Smooth muscle cell (in vitro differentiated cells): ENCODE data around the gene PSMG3. TPM values are rescaled to one million over a fixed set of nuclear protein-coding genes. Genes with fewer than 3 reads are reported as not detected.

Source experiments
- DNase-seq: peaks from one replicate; lab custom pipeline; 2025; ENCODE audit not compliant: unreplicated experiment; lab: John Stamatoyannopoulos, UW
- H2AFZ ChIP-seq: fragments of 200-600 bp; sonication (generic); 2 replicates; pipeline ENCODE4 v1.6.0; 2016; ENCODE audit warnings: antibody characterized with exemption, low read depth, mild to moderate bottlenecking
- H3F3A ChIP-seq: fragments of 200-600 bp; sonication (generic); 2 replicates; pipeline ENCODE4 v1.6.0; 2017; ENCODE audit warnings: antibody characterized with exemption, low read depth
- H3K27ac ChIP-seq: fragments of 200-600 bp; sonication (generic); 2 replicates; pipeline ENCODE4 v1.5.1; 2016; ENCODE audit warnings: low read depth, mild to moderate bottlenecking
- H3K27me3 ChIP-seq: fragments of 200-600 bp; sonication (generic); 2 replicates; pipeline ENCODE4 v1.6.1; 2016; ENCODE audit warnings: low read depth, mild to moderate bottlenecking
- H3K36me3 ChIP-seq: fragments of 200-600 bp; sonication (generic); 2 replicates; pipeline ENCODE4 v1.5.1; 2016; ENCODE audit warnings: low read depth
- H3K4me1 ChIP-seq: fragments of 200-600 bp; sonication (generic); 2 replicates; pipeline ENCODE4 v1.5.1; 2016; ENCODE audit warnings: low read depth
- H3K4me2 ChIP-seq: fragments of 200-600 bp; sonication (generic); 2 replicates; pipeline ENCODE4 v1.6.0; 2016; ENCODE audit warnings: mild to moderate bottlenecking
- H3K4me3 ChIP-seq: fragments of 200-600 bp; sonication (generic); 2 replicates; pipeline ENCODE4 v1.5.1; 2016; ENCODE audit warnings: mild to moderate bottlenecking
- H3K79me2 ChIP-seq: fragments of 200-600 bp; sonication (generic); 2 replicates; pipeline ENCODE4 v1.6.0; 2016; ENCODE audit warnings: low read depth, mild to moderate bottlenecking
- H3K9ac ChIP-seq: fragments of 200-600 bp; sonication (generic); 2 replicates; pipeline ENCODE4 v1.6.0; 2016; ENCODE audit warnings: low read depth
- H3K9me3 ChIP-seq: fragments of 200-600 bp; sonication (generic); replicated peaks from 2 replicates; pipeline ENCODE4 v1.5.1; 2016; ENCODE audit warnings: low read depth
- H4K20me1 ChIP-seq: fragments of 200-600 bp; sonication (generic); 2 replicates; pipeline ENCODE4 v1.6.0; 2016; ENCODE audit warnings: low read depth
- WGBS: methylation state at CpG from one replicate; pipeline ENCODE4 v1.1.7; 2016; ENCODE audit warnings: low lambda C conversion rate; 5-methylcytosine and 5-hydroxymethylcytosine counted together
- polyA plus RNA-seq: library from polyadenylated mRNA; unstranded; fragments of >200 nt; fragmentation: Nextera tagmentation; extraction: Ambion mirVana; gene quantifications from 2 replicates; pipeline ENCODE4 v1.2.1, GENCODE V29; 2016
- total RNA-seq: library from RNA; depleted of rRNA; stranded (reverse); fragments of >200 nt; gene quantifications from 2 replicates; pipeline ENCODE4 v1.2.3, GENCODE V29; 2014
- TF ChIP-seq, protein P1 (sequence below): fragments of 200-600 bp; sonication (generic); IDR thresholded peaks from 2 replicates; pipeline ENCODE4 v1.5.1; 2017; ENCODE audit warnings: borderline replicate concordance, mild to moderate bottlenecking, antibody characterized with exemption; ENCODE audit not compliant: insufficient read depth, poor library complexity, severe bottlenecking

PSMG3 gene
- total and polyA plus RNA-seq, 2 experiments from 2014 or later, result 24.5 to 45.3 TPM

DNA sequence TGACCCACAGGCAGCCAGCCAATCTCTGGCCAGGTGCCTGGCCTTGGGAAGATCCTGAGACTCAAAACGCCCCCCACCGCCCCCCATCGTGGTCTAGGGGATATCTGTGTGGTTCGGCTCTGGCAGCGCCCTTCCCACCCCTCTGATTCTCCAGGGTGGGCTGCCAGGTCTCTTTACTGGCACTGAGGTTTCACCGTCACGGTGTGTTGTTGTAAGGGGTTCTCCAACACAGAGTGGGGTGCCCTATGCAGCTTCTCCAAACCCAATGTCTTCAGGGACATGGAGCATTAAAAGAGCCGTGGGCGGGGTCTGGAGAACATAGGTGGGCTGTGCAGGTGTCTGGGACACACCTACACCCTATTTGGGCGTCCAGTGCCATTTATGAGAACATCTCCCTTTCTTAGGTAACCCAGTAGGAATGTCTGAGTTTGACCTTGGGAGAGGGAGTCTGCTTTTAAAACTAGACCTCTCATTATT, 37.8 kb downstream of the PSMG3 start:
- Histone ChIP-seq H3K36me3 (no peaks in the 10 kb centered on the region), H3K4me2 (peak overlapping the region; percentile 85), H3K27ac (peak overlapping the region; percentile 97), H4K20me1 (peaks cover 27% of the 10 kb centered on the region), H3K9ac (peak overlapping the region; percentile 85), H3K27me3 (no peaks in the 10 kb centered on the region), H3K9me3 (no peaks in the 10 kb centered on the region), H3K4me1 (peaks cover 8% of the 10 kb centered on the region), H3K79me2 (peaks cover 27% of the 10 kb centered on the region), H3K4me3 (peak overlapping the region; percentile 49), H2AFZ (no peak overlapping the region), H3F3A (peaks cover 13% of the 10 kb centered on the region)
- DNase-seq, result no peak
- 66% methylated on average over 10 of the region's 10 CpGs for WGBS
- TF ChIP-seq, protein P1, sequence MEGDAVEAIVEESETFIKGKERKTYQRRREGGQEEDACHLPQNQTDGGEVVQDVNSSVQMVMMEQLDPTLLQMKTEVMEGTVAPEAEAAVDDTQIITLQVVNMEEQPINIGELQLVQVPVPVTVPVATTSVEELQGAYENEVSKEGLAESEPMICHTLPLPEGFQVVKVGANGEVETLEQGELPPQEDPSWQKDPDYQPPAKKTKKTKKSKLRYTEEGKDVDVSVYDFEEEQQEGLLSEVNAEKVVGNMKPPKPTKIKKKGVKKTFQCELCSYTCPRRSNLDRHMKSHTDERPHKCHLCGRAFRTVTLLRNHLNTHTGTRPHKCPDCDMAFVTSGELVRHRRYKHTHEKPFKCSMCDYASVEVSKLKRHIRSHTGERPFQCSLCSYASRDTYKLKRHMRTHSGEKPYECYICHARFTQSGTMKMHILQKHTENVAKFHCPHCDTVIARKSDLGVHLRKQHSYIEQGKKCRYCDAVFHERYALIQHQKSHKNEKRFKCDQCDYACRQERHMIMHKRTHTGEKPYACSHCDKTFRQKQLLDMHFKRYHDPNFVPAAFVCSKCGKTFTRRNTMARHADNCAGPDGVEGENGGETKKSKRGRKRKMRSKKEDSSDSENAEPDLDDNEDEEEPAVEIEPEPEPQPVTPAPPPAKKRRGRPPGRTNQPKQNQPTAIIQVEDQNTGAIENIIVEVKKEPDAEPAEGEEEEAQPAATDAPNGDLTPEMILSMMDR, result no peak

DNA sequence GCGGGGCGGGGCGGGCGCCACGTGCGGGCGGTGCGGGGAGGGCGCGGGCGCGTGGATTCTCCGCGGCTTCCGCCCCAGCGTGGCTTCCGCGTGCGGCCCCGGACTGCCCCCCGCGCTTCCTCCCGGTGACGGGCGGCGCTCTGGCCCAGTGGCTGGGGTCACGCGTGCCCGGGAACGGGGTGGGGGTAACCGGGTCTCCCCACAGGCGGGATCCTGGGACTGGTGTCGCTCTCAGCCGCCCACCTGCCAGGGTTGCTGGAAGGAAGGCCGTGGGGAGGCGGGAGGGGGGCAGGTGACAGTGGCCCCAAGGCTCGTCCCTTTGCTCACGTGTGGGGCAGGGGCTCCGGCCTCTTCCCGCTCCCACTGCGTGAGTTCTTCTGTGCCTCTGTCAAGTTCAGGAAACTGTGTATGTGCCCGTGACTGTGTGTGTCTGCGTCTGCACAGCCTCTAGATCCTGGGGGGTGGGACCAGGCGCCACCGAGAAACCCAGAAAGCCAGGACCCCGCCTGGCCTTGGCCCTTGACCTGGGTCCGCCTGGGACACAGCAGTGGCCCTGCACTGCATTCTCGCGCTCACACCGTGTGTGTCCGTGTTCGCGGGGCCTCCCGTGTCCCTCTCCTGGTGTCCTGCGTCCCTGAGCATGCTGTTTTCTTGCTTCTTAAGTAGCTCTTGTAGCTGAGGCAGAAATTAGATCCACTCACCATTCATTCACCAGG, 38.4 kb downstream of the PSMG3 start:
- no peak for DNase-seq
- peak overlapping the region; percentile 85 for H3K9ac ChIP-seq
- TF ChIP-seq, protein P1, result no peak

DNA sequence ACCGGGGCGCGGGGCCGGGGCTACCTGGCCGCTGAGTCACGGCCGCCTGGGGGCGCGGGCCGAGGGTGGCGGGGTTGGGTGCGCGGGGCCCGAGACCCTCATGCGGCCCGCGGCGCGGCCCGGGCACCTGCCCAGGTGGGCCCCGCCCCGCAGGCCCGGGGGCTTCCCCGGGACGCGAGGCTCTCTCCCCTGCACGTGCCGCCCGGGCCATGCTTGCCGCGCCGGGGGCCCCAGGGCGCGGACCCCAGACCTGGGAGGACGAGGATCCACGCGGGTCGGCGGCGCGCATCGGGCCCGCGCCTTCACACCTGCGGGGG, 38.9 kb downstream of the PSMG3 start:
- H3F3A ChIP-seq, result peaks cover 13% of the 10 kb centered on the region
- H3K9me3 ChIP-seq, result no peaks in the 10 kb centered on the region
- DNase-seq, result no peak
- no peak overlapping the region for H3K9ac ChIP-seq
- H3K36me3 ChIP-seq, result no peaks in the 10 kb centered on the region
- peak overlapping the region; percentile 49 for H3K4me3 ChIP-seq
- TF ChIP-seq, protein P1, result no peak
- H3K27ac ChIP-seq, result peak overlapping the region; percentile 97
- H3K4me2 ChIP-seq, result peak overlapping the region; percentile 85
- peaks cover 27% of the 10 kb centered on the region for H4K20me1 ChIP-seq
- no peaks in the 10 kb centered on the region for H3K27me3 ChIP-seq
- no peak overlapping the region for H2AFZ ChIP-seq
- no peaks in the 10 kb centered on the region for H3K4me1 ChIP-seq
- WGBS, result 3% methylated on average over 18 of the region's 45 CpGs
- peaks cover 18% of the 10 kb centered on the region for H3K79me2 ChIP-seq

More for the DNA sequence above, 38.4 kb downstream of the PSMG3 start:
- Histone ChIP-seq H4K20me1 (peaks cover 27% of the 10 kb centered on the region), H2AFZ (no peak overlapping the region), H3F3A (peaks cover 13% of the 10 kb centered on the region), H3K4me1 (peaks cover 2% of the 10 kb centered on the region), H3K79me2 (peaks cover 24% of the 10 kb centered on the region), H3K27ac (peak overlapping the region; percentile 97), H3K4me2 (peak overlapping the region; percentile 85), H3K27me3 (no peaks in the 10 kb centered on the region), H3K4me3 (peak overlapping the region; percentile 49), H3K36me3 (no peaks in the 10 kb centered on the region), H3K9me3 (no peaks in the 10 kb centered on the region)
- 18% methylated on average over 51 of the region's 55 CpGs for WGBS
